GM21529 (cell line): ENCODE data around the gene HS3ST5.
"Not testable (repeated sequence)": the region's sequence is repeated elsewhere in the genome, so short reads cannot be mapped to it uniquely, and the experiment has no call there.

ENCODE experiments used
- ATAC-seq: cut with Tn5 transposase; IDR thresholded peaks from one replicate; pipeline ENCODE4 v1.9.1; 2021; ENCODE audit not compliant: unreplicated experiment

HS3ST5 gene

GRCh38 chr6:114157848-114158247, 185.0 kb downstream of the HS3ST5 start:
- ATAC-seq = no peak

GRCh38 chr6:114155763-114156162, 187.1 kb downstream of the HS3ST5 start:
- no peak for ATAC-seq

GRCh38 chr6:114154812-114155211, 188.0 kb downstream of the HS3ST5 start:
- ATAC-seq = no peak

GRCh38 chr6:114153448-114153847, 189.4 kb downstream of the HS3ST5 start:
- ATAC-seq = no peak

- no peak for ATAC-seq
Measured at GRCh38 chr6:114151064-114151690, 191.6 kb downstream of the HS3ST5 start.

GRCh38 chr6:114149182-114149581, 193.6 kb downstream of the HS3ST5 start:
- not testable (repeated sequence) for ATAC-seq

GRCh38 chr6:114144887-114145851, 197.7 kb downstream of the HS3ST5 start:
- no peak for ATAC-seq

- ATAC-seq = no peak
Measured at GRCh38 chr6:114142258-114142657, 200.6 kb downstream of the HS3ST5 start.

- ATAC-seq = no peak
Measured at GRCh38 chr6:114140416-114140815, 202.4 kb downstream of the HS3ST5 start.

GRCh38 chr6:114138577-114139248, 204.1 kb downstream of the HS3ST5 start:
- no peak for ATAC-seq

GRCh38 chr6:114135363-114135971, 207.4 kb downstream of the HS3ST5 start:
- ATAC-seq = no peak

- no peak for ATAC-seq
Measured at GRCh38 chr6:114133816-114134215, 209.0 kb downstream of the HS3ST5 start.

GRCh38 chr6:114131945-114132344, 210.9 kb downstream of the HS3ST5 start:
- ATAC-seq = no peak

- ATAC-seq = no peak
Measured at GRCh38 chr6:114125576-114125975, 217.2 kb downstream of the HS3ST5 start.

- no peak for ATAC-seq
Measured at GRCh38 chr6:114121913-114122662, 220.7 kb downstream of the HS3ST5 start.

- no peak for ATAC-seq
Measured at GRCh38 chr6:114119056-114119455, 223.8 kb downstream of the HS3ST5 start.

GRCh38 chr6:114115652-114116051, 227.2 kb downstream of the HS3ST5 start:
- no peak for ATAC-seq

- peak; percentile 80 for ATAC-seq
Measured at GRCh38 chr6:114108119-114109002, 234.5 kb downstream of the HS3ST5 start.

GRCh38 chr6:114106020-114106419, 236.8 kb downstream of the HS3ST5 start:
- ATAC-seq = no peak
